Mesodermal cell (in vitro differentiated cells): Measurements from ENCODE around the gene TRAPPC4. TPM values are rescaled to one million over a fixed set of nuclear protein-coding genes. Genes with fewer than 3 reads are reported as not detected.
"Not testable (repeated sequence)": the region's sequence is repeated elsewhere in the genome, so short reads cannot be mapped to it uniquely, and the experiment has no call there.

Experiments
- H3K27ac ChIP-seq: 2 replicates; pipeline ENCODE4 v1.7.0; 2013; ENCODE audit warnings: mild to moderate bottlenecking, low read depth, low read length, moderate library complexity; ENCODE audit not compliant: severe bottlenecking
- H3K36me3 ChIP-seq: 2 replicates; pipeline ENCODE4 v1.7.1; 2013; ENCODE audit warnings: mild to moderate bottlenecking, low read length, moderate library complexity; ENCODE audit not compliant: control insufficient read depth, insufficient read depth
- H3K4me1 ChIP-seq: one replicate; pipeline ENCODE4 v1.7.1; 2013; ENCODE audit warnings: mild to moderate bottlenecking, low read length; ENCODE audit not compliant: insufficient read depth, control insufficient read depth, poor library complexity, severe bottlenecking
- H3K4me3 ChIP-seq: 2 replicates; pipeline ENCODE4 v1.7.0; 2013; ENCODE audit warnings: low read length, control low read depth, mild to moderate bottlenecking; ENCODE audit not compliant: insufficient read depth, poor library complexity, severe bottlenecking; ENCODE audit errors: extremely low read depth
- H3K9me3 ChIP-seq: 2 replicates; pipeline ENCODE4 v1.7.1; 2013; ENCODE audit warnings: mild to moderate bottlenecking, low read length, moderate library complexity; ENCODE audit not compliant: control insufficient read depth
- WGBS, 2 experiments: methylation state at CpG; one replicate each; pipeline ENCODE4 v1.1.5; 2013; ENCODE audit warnings: missing lambda C conversion rate in 2 of 2; ENCODE audit not compliant: insufficient coverage in 2 of 2; 5-methylcytosine and 5-hydroxymethylcytosine counted together
- polyA plus RNA-seq, 2 experiments: library from polyadenylated mRNA; stranded (reverse); fragments of 50-300 nt; gene quantifications; one replicate each; pipeline ENCODE4 v1.2.3, GENCODE V29; 2013

The TRAPPC4 gene
- polyA plus RNA-seq (2013, experiment 1 of 2), result 82.2 TPM
- polyA plus RNA-seq (2013, experiment 2 of 2), result 77.0 TPM

GRCh38 chr11:119018074-119018938, at the start of gene TRAPPC4, which contains the start of gene RPS25:
TSS of gene TRAPPC4 (plus strand) at chr11:119018766. CDS start at chr11:119018796, 30 bp downstream.
TSS of gene RPS25 (minus strand) at chr11:119018343. CDS start at chr11:119018284, 59 bp downstream.
- Histone ChIP-seq H3K9me3 (no peaks in the 10 kb centered on the region), H3K4me3 (peak within 1 kb of the TSS; percentile 95), H3K36me3 (peaks cover 82% of the 10 kb centered on the region), H3K4me1 (peaks cover 16% of the 10 kb centered on the region), H3K27ac (peak within 1 kb of the TSS; percentile 81)
- WGBS, 2 experiments, result 0% methylated on average over 53 to 60 of the region's 63 CpGs

- not testable (repeated sequence) for H3K4me3 ChIP-seq, H3K27ac ChIP-seq, H3K4me1 ChIP-seq, H3K36me3 ChIP-seq, H3K9me3 ChIP-seq
- WGBS, 2 experiments, result 100% methylated on average over 1 of the region's 2 CpGs
Measured at GRCh38 chr11:118969508-118969907, 49.1 kb upstream of the TRAPPC4 start.

GRCh38 chr11:118971646-118972045, 46.9 kb upstream of the TRAPPC4 start, which contains the start of gene FOXR1:
TSS of gene FOXR1 (plus strand) at chr11:118971761. CDS start at chr11:118971932, 171 bp downstream.
- 95 to 96% methylated on average over 25 to 26 of the region's 33 CpGs for WGBS, 2 experiments
- H3K4me1 ChIP-seq, result no peaks in the 10 kb centered on the region
- no peak within 1 kb of the TSS for H3K27ac ChIP-seq
- H3K36me3 ChIP-seq, result no peaks in the 10 kb centered on the region
- no peak within 1 kb of the TSS for H3K4me3 ChIP-seq
- H3K9me3 ChIP-seq, result no peaks in the 10 kb centered on the region

GRCh38 chr11:118973985-118974384, 44.6 kb upstream of the TRAPPC4 start:
- no peak overlapping the region for H3K27ac ChIP-seq
- no peak overlapping the region for H3K4me3 ChIP-seq
- H3K36me3 ChIP-seq, result no peaks in the 10 kb centered on the region
- 55 to 94% methylated on average over 2 of the region's 2 CpGs for WGBS, 2 experiments
- no peaks in the 10 kb centered on the region for H3K4me1 ChIP-seq
- H3K9me3 ChIP-seq, result no peaks in the 10 kb centered on the region

- Histone ChIP-seq H3K36me3 (no peaks in the 10 kb centered on the region), H3K4me3 (no peak overlapping the region), H3K9me3 (no peaks in the 10 kb centered on the region), H3K4me1 (no peaks in the 10 kb centered on the region), H3K27ac (no peak overlapping the region)
- 92 to 94% methylated on average over 11 to 12 of the region's 15 CpGs for WGBS, 2 experiments
Measured at GRCh38 chr11:118975771-118976709, 42.5 kb upstream of the TRAPPC4 start.

GRCh38 chr11:118979434-118979833, 39.1 kb upstream of the TRAPPC4 start:
- H3K4me3 ChIP-seq, result no peak overlapping the region
- H3K27ac ChIP-seq, result no peak overlapping the region
- no peaks in the 10 kb centered on the region for H3K9me3 ChIP-seq
- no peaks in the 10 kb centered on the region for H3K36me3 ChIP-seq
- no peaks in the 10 kb centered on the region for H3K4me1 ChIP-seq
- WGBS, 2 experiments, result 53 to 62% methylated on average over 7 to 8 of the region's 9 CpGs

- H3K4me3 ChIP-seq, result no peak overlapping the region
- no peaks in the 10 kb centered on the region for H3K36me3 ChIP-seq
- no peaks in the 10 kb centered on the region for H3K4me1 ChIP-seq
- WGBS, 2 experiments, result 57 to 68% methylated on average over 18 of the region's 21 CpGs
- no peaks in the 10 kb centered on the region for H3K9me3 ChIP-seq
- no peak overlapping the region for H3K27ac ChIP-seq
Measured at GRCh38 chr11:118980191-118980881, 38.2 kb upstream of the TRAPPC4 start.

GRCh38 chr11:118984337-118984736, 34.2 kb upstream of the TRAPPC4 start:
- WGBS, 2 experiments, result 86 to 88% methylated on average over 8 of the region's 8 CpGs
- not testable (repeated sequence) for H3K36me3 ChIP-seq, H3K9me3 ChIP-seq, H3K27ac ChIP-seq, H3K4me1 ChIP-seq, H3K4me3 ChIP-seq

- no peak overlapping the region for H3K4me3 ChIP-seq
- H3K9me3 ChIP-seq, result no peaks in the 10 kb centered on the region
- WGBS, 2 experiments, result 76 to 100% methylated on average over 2 of the region's 2 CpGs
- no peaks in the 10 kb centered on the region for H3K36me3 ChIP-seq
- H3K4me1 ChIP-seq, result no peaks in the 10 kb centered on the region
- H3K27ac ChIP-seq, result no peak overlapping the region
Measured at GRCh38 chr11:118984825-118985224, 33.7 kb upstream of the TRAPPC4 start.

- Histone ChIP-seq H3K9me3 (peaks cover 5% of the 10 kb centered on the region), H3K4me1 (no peaks in the 10 kb centered on the region), H3K4me3 (no peak overlapping the region), H3K27ac (no peak overlapping the region), H3K36me3 (no peaks in the 10 kb centered on the region)
- 100% methylated on average over 3 to 4 of the region's 5 CpGs for WGBS, 2 experiments
Measured at GRCh38 chr11:118988280-118988679, 30.3 kb upstream of the TRAPPC4 start.
